GM19395 (cell line): ENCODE data around the gene WNT4.

ENCODE experiments used
- ATAC-seq: cut with Tn5 transposase; IDR thresholded peaks from one replicate; pipeline ENCODE4 v1.9.1; 2021; ENCODE audit warnings: mild to moderate bottlenecking, moderate library complexity; ENCODE audit not compliant: unreplicated experiment

WNT4 gene

DNA sequence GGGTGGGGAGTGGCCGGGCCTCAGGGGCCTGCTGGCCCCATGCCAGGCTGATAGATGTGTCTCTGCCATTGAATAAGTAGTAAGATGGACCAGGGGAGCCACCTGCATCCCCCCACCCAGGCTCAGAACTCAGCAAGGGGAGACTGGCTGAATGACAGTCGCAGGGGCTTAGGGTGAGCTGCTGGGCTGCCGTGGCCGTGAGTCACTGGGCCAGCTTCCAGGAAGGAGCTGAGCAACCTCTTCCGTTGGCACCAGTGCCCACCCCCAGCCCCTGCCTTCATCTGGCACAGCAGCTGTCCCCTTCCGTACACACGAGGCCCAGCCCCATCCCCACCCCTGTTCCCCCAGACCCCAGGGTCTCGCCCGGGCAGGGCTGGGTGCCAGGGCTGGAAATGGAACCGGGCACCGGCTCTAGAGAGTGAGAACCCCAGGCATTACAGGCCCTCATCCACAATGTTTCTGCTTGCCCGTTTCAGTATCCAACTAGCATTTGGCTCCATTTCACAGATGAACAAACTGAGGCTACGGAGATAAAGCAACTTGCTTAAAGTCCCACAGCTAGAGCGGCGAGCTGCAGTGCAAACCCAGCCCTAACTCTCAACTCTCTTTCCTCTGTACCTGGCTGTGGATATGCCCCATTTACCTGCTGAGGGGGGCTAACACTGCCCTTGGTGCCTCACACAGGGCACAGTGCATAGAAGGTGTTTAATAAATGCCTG lies 10.2 kb downstream of the WNT4 start:
- no peak for ATAC-seq

DNA sequence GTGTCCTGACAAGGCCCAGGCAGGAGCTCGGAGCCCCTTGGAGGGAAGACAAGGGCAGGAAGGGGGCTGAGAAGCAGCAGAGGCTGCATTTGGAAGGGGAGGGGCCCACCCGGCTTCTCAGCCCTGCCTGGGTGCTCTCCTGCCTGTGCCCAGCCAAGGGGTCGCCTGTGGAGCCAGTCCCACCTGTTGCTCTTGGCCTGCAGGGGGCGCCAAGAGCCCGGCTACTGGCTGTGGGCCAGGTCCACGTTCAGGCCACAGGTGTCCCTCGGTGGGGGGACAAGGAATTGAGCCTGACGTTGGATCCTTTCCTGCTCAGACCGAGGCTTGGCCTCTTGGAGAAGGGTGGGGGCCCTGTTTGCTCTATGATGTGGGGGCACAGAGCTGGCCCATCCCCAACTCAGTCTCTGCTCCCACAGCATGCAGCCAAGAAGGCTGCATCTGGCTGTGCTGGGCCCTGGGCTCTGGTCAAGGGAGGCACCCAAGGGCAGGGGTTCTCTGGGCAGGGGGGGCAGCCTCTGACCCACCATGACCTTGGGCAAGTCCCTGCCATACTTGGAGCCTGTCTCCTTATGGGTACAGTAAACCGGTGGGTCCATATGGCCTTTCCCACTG lies 10.9 kb downstream of the WNT4 start:
- no peak for ATAC-seq

DNA sequence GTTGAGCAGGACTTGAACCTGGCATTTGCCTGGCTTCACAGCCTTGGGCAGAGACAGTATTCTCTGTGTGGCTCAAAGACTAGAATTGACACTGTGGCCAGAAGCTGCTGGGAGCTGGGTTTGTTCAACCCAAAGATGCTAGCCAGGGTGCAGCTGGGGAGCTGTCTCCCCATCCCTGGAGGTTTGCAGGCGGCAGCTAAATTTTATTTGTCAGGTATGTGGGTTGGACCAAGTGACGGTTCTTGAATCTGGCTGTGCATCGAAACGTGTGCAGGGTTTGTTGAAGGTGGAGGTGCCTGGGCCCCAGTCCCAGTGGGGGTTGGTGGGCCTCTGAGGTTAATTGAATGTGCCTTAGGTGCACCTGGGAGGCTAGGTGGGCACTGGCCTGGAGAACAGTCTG lies 11.8 kb downstream of the WNT4 start:
- no peak for ATAC-seq

DNA sequence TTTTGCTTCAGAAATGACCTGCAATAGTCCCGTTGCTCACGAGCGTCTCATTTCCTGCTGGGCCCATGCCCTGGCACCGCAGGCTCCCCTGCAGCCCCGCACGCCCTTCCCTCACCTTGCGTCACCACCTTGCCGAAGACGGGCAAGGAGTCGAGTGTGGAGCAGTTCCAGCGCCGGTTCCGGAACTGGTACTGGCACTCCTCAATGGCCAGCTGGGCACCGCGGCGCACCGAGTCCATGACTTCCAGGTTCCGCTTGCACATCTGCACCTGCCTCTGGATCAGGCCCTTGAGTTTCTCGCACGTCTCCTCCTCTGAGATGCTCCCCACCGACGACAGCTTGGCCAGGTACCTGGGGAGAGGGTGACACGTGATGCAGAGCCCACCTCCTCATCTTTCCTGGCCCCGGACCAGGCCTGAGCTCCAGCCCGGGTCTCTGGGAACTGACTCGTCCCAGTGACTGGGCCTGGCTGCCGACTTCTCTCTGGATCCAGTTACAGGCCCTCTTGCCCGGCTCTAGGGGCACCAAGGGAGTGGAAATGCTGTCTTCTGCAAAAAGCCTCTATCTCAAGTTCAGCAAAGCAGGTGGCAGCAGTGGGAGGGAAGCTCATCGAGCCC lies 13.3 kb downstream of the WNT4 start:
- no peak for ATAC-seq

DNA sequence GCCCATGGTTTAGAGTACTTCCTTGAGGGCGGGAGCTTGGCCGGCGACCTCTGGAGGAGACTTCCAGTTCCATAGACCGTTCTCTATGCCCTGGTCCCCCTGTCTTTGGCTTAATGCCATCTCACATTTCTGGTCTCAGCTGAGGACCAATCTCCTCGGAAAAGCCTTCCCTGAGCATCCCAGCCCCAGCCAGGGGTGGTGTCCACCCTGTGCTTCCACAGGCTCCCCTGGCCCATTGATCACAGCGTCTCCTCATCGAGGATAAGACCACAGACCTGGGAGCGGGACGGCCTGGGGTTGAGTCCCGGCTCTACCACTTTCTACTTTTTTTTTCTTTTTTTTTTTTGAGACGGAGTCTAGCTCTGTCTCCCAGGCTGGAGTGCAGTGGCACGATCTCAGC lies 14.5 kb downstream of the WNT4 start:
- no peak for ATAC-seq

DNA sequence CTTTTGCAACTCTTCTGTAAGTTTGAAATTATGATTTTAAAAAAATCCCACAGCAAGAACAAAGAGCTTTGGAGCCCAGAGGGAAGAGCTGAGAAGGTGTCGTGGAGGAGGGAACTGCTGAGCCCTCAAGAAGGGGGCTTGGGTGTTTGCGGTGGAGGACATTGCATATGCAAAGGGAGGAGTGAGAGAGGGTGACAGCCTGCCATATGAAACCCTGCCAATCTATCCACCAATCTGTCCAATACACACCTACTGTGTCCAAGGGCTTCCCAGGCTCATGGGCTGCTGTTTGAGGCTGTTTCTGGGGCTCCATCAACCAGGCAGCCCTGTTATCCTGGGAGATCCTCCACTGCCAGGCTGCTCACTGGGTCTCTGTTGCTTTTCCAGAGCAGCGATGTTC lies 15.2 kb downstream of the WNT4 start:
- ATAC-seq, result no peak

DNA sequence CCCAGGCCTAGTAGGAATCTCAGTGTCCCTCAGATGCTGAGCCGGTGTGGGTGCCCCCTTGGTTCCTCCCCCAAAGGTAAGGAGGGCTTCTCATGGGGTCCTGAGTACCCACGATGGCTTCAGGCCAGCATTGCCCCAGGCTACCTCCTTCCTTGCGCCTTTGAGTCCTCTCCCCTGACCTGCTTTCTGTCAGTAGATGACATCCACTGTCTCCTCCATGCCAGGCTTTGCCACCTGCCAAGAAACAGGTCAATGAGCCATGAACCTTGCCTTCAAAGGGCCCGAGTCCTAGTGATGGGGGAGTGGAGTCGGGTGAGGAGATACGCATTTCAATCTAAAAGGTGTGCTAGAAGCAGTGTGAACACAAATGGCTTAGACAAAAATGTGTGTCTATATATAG lies 15.6 kb downstream of the WNT4 start:
- ATAC-seq, result no peak

DNA sequence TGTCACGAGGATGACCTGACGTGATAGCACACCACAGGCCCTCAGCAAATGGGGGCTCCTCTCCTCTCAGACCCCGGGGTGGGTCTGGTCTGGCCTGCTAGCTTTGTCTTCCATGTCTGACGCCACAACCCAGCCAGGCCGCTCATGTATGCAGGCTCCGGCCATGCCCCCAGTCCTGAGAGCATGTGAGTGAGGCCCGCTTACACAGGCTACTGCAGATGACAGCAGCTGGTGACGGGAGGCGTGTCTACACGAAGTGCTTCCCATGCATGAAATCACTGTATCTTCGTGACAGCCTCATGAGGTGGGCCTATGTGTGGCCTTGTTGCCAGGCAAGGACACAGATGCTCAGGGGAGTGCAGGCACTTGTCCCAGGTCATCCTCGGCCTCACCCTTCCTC lies 16.4 kb downstream of the WNT4 start:
- ATAC-seq, result no peak

DNA sequence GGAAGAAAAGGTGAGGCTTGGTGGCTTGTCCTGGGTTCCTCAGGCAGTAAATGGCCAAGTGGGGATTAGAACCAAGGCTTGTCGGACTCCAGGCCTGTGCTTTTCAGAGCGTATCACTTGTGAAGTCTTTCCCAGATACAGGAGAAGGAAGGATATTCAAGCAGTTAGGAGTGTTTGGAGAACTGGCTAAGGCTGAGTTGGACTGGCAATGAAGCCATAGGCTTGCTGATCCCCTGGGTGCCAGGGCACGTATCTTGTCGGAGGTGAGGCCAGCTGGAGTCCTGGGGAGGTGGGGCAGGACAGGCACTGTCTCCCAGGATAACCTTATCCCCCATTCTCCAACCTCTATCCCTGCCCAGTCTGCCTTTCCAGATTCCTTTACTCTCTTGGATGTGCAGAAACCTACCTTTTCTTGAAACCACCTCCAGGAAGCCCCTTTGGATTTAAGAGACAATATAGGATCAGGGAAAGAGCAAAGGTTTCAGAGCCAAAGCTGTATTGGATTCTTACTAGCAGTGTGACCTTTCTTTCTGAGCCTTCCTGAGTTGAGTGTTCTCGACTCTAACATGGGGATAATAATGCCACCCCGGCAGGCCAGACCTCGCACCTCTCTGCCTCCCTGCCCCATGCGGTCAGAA lies 18.2 kb downstream of the WNT4 start:
- no peak for ATAC-seq

DNA sequence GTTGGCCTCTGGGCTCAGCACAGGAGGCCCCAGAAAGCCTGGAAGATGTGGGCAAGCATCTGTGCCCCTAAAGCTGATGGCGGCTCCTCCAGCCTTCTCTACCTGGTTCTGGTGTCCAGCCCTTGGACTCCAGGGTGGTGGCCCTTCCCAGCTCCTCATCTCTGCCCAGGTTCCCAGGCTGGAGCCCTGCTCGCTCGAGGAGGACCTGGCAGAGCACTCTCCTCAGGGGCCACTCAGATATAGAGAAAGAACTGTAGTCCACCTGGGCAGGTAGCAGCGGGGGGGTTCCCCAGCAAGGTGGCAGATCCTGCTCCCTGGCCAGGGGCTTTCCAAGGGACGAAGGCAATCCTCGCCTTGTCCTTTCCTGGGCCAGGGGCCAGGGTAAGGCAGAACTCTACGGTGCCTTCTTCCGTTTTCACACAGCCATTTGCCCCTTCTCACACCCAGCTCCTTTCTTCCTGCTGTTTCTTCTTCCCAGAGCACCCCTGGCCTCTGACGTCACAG lies 18.9 kb downstream of the WNT4 start:
- no peak for ATAC-seq

DNA sequence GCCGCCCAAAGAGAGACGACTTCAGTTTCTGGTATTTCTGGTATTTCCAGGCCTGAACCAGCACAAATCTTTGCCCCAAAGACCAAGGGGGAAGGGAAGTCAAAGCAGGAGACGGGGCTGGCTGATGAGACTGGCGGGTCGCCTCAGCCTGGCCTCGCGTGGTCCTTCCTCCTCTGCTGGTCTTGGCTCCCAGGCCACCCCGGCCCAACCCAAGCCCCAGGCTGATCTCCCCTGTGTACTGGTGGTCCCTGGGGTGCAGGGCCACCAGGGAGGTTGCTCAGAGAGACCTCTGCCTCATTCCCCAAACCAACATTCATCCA lies 19.9 kb downstream of the WNT4 start:
- no peak for ATAC-seq

DNA sequence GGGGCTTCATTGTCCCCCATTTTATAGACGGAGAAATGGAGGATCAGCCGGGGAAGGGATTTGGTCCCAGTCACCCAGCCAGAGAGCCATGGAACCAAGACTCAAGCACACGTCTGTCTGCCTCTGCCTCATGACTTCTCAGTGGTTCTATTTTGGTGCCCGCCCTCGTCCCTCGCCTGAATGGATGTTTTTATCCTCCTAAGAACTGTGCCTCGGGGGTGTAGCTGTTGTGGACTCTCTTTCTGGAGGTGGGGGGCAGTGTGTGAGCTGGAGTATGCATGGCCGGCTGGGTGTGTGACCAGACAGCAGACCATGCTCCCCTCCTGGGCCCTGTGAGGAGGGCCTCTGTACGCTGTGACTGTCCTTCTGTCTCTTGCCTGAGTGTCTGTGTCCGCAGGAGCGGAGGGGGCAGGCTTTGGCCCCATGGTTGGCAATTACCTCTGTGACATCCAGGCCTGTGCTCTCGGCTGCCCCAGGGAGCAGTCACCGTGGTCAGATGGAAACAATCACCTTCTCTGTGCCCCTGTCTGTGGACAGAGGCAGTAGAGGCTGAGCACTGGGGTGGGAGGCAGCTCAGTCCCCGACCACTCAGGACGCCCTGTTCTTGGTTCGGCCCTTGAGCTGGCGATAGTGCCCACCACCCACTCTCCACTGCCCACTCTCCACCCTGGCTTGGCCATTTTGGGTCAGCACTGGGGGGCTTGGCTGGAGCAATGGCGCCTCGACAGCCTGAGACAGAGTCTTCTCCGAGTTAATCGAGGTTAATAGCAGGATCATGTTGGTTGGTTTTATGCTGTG lies 20.4 kb downstream of the WNT4 start:
- ATAC-seq, result no peak

DNA sequence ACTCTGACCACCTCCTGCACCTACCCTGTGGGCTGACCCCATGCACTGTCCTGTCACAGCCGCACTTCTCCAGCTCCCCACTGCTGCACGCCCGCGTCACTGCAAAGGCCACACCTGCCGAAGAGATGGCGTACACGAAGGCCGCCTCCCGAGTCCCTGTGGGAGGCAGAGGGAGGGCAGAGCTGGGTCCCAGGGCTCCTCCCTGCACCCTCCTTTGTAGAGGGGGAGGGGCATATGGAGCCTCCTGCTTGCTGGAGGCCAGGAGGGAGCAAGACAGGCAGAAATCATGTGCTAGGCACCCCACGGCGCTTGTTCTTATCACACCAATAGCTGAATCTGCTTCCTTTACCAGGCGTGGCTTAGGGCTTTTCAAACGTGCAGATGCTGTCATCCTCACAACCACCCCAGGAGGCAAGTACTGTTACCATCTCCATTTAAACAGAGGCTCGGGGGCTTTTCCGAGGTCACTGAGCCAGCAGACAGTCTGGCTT lies 21.4 kb downstream of the WNT4 start:
- ATAC-seq, result no peak

DNA sequence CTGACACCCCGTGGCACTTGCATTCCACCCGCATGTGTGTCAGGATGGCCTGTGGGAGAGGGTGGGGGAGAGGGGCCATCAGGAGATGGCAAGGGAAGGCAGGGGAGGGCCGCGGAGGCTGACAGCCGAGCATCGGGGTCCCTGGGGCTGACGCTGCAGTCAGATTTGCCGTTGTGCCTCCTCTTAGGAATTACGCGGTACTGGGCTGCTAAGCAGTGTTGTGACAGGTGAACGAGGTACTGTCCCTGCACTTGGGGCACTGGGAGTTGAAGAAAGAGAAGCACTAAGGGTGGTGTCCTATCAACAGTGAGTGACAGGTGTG lies 22.5 kb downstream of the WNT4 start:
- ATAC-seq, result no peak

DNA sequence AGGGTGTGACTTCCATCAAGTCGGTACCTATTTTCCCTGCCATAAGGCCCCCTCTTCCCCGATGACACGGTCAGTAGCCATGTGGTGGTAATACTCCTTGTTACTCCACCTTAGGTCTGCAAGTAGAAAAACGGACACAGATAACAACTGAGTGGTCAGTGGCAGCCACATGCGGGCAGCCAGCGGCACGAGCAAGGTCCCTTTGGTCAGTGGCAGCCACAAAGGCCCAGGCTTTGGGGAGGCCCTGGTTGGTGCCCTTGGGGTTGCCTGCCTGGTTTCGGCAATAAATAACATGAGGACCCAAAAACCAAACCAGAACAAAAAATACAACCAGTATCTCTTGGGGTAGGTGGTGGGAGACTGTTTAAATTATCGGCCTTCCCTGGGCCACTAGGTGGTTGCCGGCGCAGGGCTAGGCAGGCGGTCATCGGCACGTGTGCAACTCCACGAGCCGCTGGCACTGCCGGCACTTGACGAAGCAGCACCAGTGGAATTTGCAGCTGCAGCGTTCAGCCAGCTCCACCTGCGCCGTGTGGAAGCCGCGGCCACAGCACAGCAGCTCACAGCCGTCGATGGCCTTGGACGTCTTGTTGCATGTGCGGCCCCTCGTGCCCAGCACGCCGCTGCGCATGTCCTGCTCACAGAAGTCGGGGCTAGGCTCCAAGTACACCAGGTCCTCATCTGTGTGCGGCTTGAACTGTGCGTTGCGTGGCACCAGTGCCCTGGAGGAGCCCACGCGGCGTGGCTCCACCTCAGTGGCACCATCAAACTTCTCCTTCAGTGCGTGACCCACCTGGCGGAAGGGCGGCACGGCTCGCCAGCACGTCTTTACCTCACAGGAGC lies 23.1 kb downstream of the WNT4 start:
- no peak for ATAC-seq

DNA sequence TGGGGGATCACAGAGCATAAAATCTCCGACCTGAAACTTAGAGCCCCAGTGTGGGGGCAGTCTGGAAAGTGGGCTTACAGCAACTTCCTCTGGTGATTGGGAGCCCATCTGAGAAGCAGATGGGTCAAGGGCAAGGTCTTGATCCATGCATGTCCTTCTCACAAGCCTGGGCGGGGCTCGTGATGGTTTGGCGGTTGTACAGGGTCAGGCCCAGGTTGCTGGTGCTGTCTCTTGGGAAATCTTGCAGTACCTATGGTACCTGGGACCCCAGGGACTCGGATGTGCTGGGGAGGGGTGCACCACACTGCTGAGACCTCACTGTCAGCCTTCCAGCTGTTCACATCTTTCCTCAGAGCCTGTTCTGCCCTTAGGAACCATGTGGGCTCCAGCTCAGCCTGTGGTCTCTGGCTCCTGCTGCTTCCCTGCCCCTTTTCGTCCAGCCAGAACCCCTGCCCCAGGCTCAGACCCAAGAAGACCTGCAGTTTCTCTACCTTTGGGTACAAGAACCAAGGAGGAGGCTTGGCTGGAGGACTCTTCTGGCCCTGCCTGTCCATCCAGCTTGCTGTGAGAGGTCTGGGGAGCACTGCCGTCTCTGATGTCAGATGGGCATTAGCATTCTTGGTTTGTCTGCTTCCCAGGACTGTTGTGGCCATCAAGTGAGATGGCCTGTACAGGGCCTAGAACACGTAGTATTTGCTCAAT lies 24.5 kb downstream of the WNT4 start:
- ATAC-seq, result peak; percentile 34

DNA sequence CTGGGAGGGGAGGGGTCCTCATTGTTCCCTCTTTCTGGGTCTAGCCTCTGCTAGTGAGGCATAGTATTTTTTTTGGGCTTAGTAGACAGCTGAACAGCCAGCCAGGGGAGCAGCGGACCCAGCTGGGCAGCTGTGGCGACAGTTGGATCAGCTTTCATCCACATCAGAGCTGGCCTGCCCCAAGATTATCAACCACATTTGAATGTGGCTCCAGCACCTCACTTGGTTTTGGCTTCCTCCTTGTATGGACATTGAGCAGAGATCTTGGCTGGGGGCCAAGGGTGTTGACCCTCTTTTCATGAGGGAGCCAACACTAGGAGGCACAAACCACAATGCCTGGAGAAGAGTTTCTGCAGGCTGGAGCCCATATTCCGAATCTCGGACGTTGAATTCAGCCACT lies 25.0 kb downstream of the WNT4 start:
- no peak for ATAC-seq

DNA sequence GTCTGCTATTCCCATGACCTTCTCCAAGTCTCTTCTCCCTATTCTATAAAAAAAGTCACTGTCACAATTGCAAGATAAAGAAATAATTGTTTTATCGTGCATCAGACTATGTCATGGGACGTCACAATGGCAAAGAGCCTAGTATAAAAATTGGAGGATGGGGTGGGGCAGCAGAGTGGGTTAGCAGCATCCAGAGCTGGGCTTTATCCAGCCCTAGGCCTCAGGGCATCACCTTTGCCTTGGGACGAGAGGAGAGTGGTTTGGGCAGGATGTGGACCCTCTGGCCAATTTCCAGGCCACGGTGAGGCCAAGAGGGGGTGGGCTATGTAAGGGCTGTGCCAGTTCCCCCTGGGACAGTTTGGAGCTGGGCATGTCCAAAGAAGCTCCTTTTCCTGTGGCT lies 25.7 kb downstream of the WNT4 start:
- no peak for ATAC-seq

DNA sequence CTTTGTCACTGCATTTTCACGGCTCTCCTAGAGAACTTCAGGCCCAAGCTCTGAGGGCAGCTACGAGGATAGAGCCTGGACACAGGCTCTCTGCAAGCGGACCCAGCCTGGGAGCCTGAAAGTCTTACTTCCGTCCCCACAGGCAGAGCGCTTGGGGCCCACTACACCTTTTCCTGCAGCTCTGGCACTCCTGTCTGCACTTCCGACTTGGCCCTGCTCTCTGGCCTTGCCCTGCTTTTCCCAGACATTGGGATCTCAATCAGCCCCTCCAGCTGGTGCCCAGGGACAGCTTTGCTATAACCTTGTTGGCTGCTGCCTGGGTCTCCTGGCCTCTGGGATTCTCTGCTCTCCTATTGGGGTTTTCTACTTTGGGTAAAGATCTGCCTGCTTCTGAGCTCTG lies 27.6 kb downstream of the WNT4 start:
- no peak for ATAC-seq
